ENCODE measurements around the gene TMEM59.
"Not testable (repeated sequence)": the region's sequence is repeated elsewhere in the genome, so short reads cannot be mapped to it uniquely, and the experiment has no call there.

Gene TMEM59

DNA sequence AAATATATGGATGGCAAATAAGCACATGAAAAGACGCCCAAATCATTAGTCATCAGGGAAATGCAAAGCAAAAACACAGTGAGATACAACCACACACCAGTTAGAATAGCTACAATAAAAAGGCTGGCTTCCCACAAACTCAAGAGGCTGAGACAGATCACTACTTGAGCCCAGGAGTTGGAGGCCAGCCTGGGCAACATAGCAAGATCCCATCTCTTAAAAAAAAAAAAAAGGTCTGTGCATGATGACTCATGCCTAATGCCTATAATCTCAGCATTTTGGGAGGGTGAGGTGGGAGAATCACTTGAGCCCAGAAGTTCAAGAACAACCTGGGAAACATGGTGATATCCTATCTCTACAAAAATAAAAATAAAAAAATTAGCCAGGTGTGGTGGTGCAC is 54.8 kb downstream of the TMEM59 start:
- no peak for TF ChIP-seq EZH2phosphoT487 (IDR thresholded peaks at IDR 0.05; ENCODE audit: borderline replicate concordance, low read length)
- TF ChIP-seq, protein P1, sequence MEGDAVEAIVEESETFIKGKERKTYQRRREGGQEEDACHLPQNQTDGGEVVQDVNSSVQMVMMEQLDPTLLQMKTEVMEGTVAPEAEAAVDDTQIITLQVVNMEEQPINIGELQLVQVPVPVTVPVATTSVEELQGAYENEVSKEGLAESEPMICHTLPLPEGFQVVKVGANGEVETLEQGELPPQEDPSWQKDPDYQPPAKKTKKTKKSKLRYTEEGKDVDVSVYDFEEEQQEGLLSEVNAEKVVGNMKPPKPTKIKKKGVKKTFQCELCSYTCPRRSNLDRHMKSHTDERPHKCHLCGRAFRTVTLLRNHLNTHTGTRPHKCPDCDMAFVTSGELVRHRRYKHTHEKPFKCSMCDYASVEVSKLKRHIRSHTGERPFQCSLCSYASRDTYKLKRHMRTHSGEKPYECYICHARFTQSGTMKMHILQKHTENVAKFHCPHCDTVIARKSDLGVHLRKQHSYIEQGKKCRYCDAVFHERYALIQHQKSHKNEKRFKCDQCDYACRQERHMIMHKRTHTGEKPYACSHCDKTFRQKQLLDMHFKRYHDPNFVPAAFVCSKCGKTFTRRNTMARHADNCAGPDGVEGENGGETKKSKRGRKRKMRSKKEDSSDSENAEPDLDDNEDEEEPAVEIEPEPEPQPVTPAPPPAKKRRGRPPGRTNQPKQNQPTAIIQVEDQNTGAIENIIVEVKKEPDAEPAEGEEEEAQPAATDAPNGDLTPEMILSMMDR (IDR thresholded peaks at IDR 0.05; ENCODE audit: low read depth, low read length, poor library complexity, severe bottlenecking) = no peak
- Histone ChIP-seq H3K4me3 (ENCODE audit: low read length) (no peak overlapping the region), H3K4me1 (ENCODE audit: control insufficient read depth, low read length) (no peaks in the 10 kb centered on the region), H3K4me2 (ENCODE audit: low read length) (no peak overlapping the region), H3K79me2 (ENCODE audit: control insufficient read depth, low read length) (no peaks in the 10 kb centered on the region), H3F3A (ENCODE audit: control insufficient read depth, insufficient read depth) (no peaks in the 10 kb centered on the region), H3K9me2 (replicated peaks; ENCODE audit: control insufficient read depth, low read length) (no peaks in the 10 kb centered on the region), H3K27ac (ENCODE audit: low read depth, low read length) (no peak overlapping the region), H3K36me3 (ENCODE audit: control insufficient read depth, low read length) (no peaks in the 10 kb centered on the region), H4K20me1 (ENCODE audit: control insufficient read depth, insufficient read depth, low read depth, low read length) (no peaks in the 10 kb centered on the region), H3K9me3 (ENCODE audit: control insufficient read depth, insufficient read depth, low read length) (no peaks in the 10 kb centered on the region), H3K27me3 (ENCODE audit: control insufficient read depth, low read length) (no peaks in the 10 kb centered on the region)

DNA sequence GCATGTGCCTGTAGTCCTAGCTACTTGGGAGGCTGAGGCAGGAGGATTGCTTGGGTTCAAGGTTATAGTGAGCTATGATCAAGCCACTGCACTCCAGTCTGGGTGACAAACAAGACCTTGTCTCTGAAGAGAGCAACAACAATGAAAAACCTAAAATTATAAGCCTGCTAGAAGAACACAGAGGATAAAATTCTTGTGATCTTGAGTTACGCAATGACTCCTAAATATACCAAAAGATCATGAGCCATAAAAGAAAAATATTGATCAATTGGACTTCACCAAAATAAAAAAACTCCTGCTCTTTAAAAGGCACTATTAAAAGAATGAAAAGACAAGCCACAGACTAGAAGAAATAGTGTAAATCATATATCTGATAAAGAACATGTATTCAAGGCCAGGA is 57.3 kb downstream of the TMEM59 start:
- Histone ChIP-seq H3K79me2 (ENCODE audit: control insufficient read depth, low read length) (no peaks in the 10 kb centered on the region), H3K4me1 (ENCODE audit: control insufficient read depth, low read length) (no peaks in the 10 kb centered on the region), H3K4me2 (ENCODE audit: low read length) (no peak overlapping the region), H3K27ac (ENCODE audit: low read depth, low read length) (no peak overlapping the region), H3K27me3 (ENCODE audit: control insufficient read depth, low read length) (no peaks in the 10 kb centered on the region), H3K4me3 (ENCODE audit: low read length) (no peak overlapping the region), H3K9me3 (ENCODE audit: control insufficient read depth, insufficient read depth, low read length) (peaks cover 13% of the 10 kb centered on the region), H3F3A (ENCODE audit: control insufficient read depth, insufficient read depth) (no peaks in the 10 kb centered on the region), H4K20me1 (ENCODE audit: control insufficient read depth, insufficient read depth, low read depth, low read length) (no peaks in the 10 kb centered on the region), H3K9me2 (replicated peaks; ENCODE audit: control insufficient read depth, low read length) (no peaks in the 10 kb centered on the region), H3K36me3 (ENCODE audit: control insufficient read depth, low read length) (no peaks in the 10 kb centered on the region)
- TF ChIP-seq EZH2phosphoT487 (IDR thresholded peaks at IDR 0.05; ENCODE audit: borderline replicate concordance, low read length) = no peak
- TF ChIP-seq, protein P1 (IDR thresholded peaks at IDR 0.05; ENCODE audit: low read depth, low read length, poor library complexity, severe bottlenecking) = no peak

DNA sequence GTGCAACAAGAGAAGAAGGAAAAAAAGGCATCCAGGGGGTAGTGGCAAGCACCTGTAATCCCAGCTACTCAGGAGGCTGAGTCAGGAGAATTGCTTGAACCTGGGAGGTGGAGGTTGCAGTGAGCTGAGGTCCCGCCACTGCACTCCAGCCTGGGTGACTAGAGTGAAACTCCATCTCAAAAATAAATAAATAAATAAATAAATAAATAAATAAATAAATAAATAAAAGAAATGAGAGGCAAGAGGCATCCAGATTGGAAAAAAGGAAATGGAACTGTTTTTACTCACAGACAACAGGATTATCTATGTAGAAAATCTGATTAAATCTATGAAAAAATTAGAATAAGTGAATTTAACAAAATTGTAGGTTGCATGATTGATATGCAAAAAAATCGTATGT is 58.5 kb downstream of the TMEM59 start:
- not testable (repeated sequence) for H3K4me2 ChIP-seq (ENCODE audit: low read length)

DNA sequence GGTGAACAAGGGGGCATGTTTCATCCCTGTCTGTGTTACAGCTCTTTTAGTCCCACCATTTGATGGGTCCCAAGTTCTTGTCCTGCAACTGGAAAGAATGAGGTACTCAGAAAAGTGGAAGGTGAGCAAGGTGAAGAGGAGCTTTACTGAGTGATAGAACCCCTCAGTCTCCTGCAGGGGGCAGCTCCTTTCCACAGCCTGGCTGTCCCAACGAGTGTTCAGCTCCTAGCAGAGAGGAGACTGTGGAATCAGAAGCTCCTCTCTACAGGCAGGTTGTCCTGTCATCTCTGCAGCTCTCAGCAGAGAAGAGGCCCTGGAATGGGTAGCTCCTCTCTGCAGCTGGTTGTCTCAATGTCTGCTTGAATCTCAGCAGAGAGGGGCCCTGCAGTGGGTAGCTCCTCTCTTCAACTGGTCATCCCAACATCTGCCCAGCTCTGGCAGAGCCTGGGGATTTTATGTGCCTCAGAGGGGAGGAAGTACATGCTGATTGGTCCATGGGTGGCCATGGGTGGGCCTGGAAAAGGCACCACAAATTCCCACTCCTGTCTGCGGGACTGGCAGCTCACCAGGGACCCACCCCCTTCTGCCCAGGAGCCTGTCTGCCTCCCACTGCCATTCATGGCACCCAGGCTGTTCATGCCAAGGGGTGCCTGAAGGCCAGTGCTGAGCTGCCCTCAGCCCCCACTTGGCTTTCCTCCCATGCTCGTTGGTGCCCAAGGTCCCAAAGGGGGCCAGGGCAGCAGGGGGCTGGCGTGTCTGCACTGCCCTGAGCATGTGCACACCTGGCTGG is 60.7 kb downstream of the TMEM59 start:
- TF ChIP-seq EZH2phosphoT487 (IDR thresholded peaks at IDR 0.05; ENCODE audit: borderline replicate concordance, low read length) = no peak
- TF ChIP-seq, protein P1 (IDR thresholded peaks at IDR 0.05; ENCODE audit: low read depth, low read length, poor library complexity, severe bottlenecking) = no peak
- no peaks in the 10 kb centered on the region for H3K27me3 ChIP-seq (ENCODE audit: control insufficient read depth, low read length)
- no peak overlapping the region for H3K4me2 ChIP-seq (ENCODE audit: low read length)
- H3K9me3 ChIP-seq (ENCODE audit: control insufficient read depth, insufficient read depth, low read length) = peaks cover 13% of the 10 kb centered on the region
- no peaks in the 10 kb centered on the region for H3K4me1 ChIP-seq (ENCODE audit: control insufficient read depth, low read length)
- no peaks in the 10 kb centered on the region for H3K36me3 ChIP-seq (ENCODE audit: control insufficient read depth, low read length)
- H3K9me2 ChIP-seq (replicated peaks; ENCODE audit: control insufficient read depth, low read length) = no peaks in the 10 kb centered on the region
- H3K79me2 ChIP-seq (ENCODE audit: control insufficient read depth, low read length) = no peaks in the 10 kb centered on the region
- H3K27ac ChIP-seq (ENCODE audit: low read depth, low read length) = no peak overlapping the region
- no peaks in the 10 kb centered on the region for H4K20me1 ChIP-seq (ENCODE audit: control insufficient read depth, insufficient read depth, low read depth, low read length)
- H3K4me3 ChIP-seq (ENCODE audit: low read length) = no peak overlapping the region
- no peaks in the 10 kb centered on the region for H3F3A ChIP-seq (ENCODE audit: control insufficient read depth, insufficient read depth)

More for the DNA sequence above, 58.5 kb downstream of the TMEM59 start:
- H3F3A ChIP-seq (ENCODE audit: control insufficient read depth, insufficient read depth); H3K4me3 ChIP-seq (ENCODE audit: low read length); H3K79me2 ChIP-seq (ENCODE audit: control insufficient read depth, low read length); H4K20me1 ChIP-seq (ENCODE audit: control insufficient read depth, insufficient read depth, low read depth, low read length); H3K9me2 ChIP-seq (replicated peaks; ENCODE audit: control insufficient read depth, low read length); H3K36me3 ChIP-seq (ENCODE audit: control insufficient read depth, low read length); H3K27ac ChIP-seq (ENCODE audit: low read depth, low read length); H3K4me1 ChIP-seq (ENCODE audit: control insufficient read depth, low read length); H3K27me3 ChIP-seq (ENCODE audit: control insufficient read depth, low read length): not testable (repeated sequence)
- peaks cover 13% of the 10 kb centered on the region for H3K9me3 ChIP-seq (ENCODE audit: control insufficient read depth, insufficient read depth, low read length)
